Renal cortical epithelial cell (primary cell): ENCODE results near the gene PPARGC1A. TPM values are rescaled to one million over a fixed set of nuclear protein-coding genes. Genes with fewer than 3 reads are reported as not detected.

ENCODE experiments used
- DNase-seq: peaks from one replicate; pipeline ENCODE4 v3.0.0-alpha.2; 2011; ENCODE audit warnings: low read depth
- total RNA-seq: library from RNA; depleted of rRNA; stranded (reverse); fragments of >200 nt; gene quantifications from 2 replicates; pipeline ENCODE4 v1.2.3, GENCODE V29; 2014

Gene PPARGC1A
- total RNA-seq, 1 donor from 2014 or later = 62.4 TPM

GRCh38 chr4:23844961-23845360 is 44.9 kb downstream of the PPARGC1A start:
- DNase-seq = no peak

GRCh38 chr4:23839279-23839678 is 50.6 kb downstream of the PPARGC1A start:
- no peak for DNase-seq

GRCh38 chr4:23838607-23839006 is 51.2 kb downstream of the PPARGC1A start:
- no peak for DNase-seq

GRCh38 chr4:23838131-23838530 is 51.7 kb downstream of the PPARGC1A start:
- DNase-seq = no peak

GRCh38 chr4:23837371-23837770 is 52.5 kb downstream of the PPARGC1A start:
- DNase-seq = no peak

- DNase-seq = no peak
Observed at GRCh38 chr4:23835774-23836478, 53.9 kb downstream of the PPARGC1A start.

GRCh38 chr4:23828779-23829178 is 61.1 kb downstream of the PPARGC1A start:
- no peak for DNase-seq

- peak; percentile 61 for DNase-seq
Observed at GRCh38 chr4:23828020-23828715, 61.7 kb downstream of the PPARGC1A start.

- DNase-seq = peak; percentile 38
Observed at GRCh38 chr4:23822181-23822580, 67.7 kb downstream of the PPARGC1A start.

GRCh38 chr4:23819041-23819511 is 70.8 kb downstream of the PPARGC1A start:
- DNase-seq = peak; percentile 91

GRCh38 chr4:23818097-23818885 is 71.6 kb downstream of the PPARGC1A start:
- DNase-seq = no peak

GRCh38 chr4:23814996-23815660 is 74.7 kb downstream of the PPARGC1A start:
- peak; percentile 16 for DNase-seq

GRCh38 chr4:23814587-23814986 is 75.3 kb downstream of the PPARGC1A start:
- no peak for DNase-seq

- DNase-seq = no peak
Observed at GRCh38 chr4:23811161-23811560, 78.7 kb downstream of the PPARGC1A start.

GRCh38 chr4:23805450-23805851 is 84.4 kb downstream of the PPARGC1A start:
- DNase-seq = no peak

- peak; percentile 98 for DNase-seq
Observed at GRCh38 chr4:23789762-23790161, 100.1 kb downstream of the PPARGC1A start.

GRCh38 chr4:23788460-23788859 is 101.4 kb downstream of the PPARGC1A start:
- peak; percentile 99 for DNase-seq

GRCh38 chr4:23788027-23788426 is 101.8 kb downstream of the PPARGC1A start:
- no peak for DNase-seq

- peak; percentile 86 for DNase-seq
Observed at GRCh38 chr4:23782778-23783437, 106.9 kb downstream of the PPARGC1A start.

GRCh38 chr4:23779839-23780238 is 110.0 kb downstream of the PPARGC1A start:
- DNase-seq = peak; percentile 87

- DNase-seq = no peak
Observed at GRCh38 chr4:23779422-23779821, 110.4 kb downstream of the PPARGC1A start.
